NCI-H82 treated with DMSO at 0.1 percent for 48 hours (cell line): Measurements from ENCODE around the gene DIDO1.

Source experiments
- DNase-seq: peaks from one replicate; lab custom pipeline; 2025; ENCODE audit not compliant: unreplicated experiment; lab: John Stamatoyannopoulos, UW

Gene DIDO1

GRCh38 chr20:62913043-62913630 is 13.2 kb downstream of the DIDO1 start:
- no peak for DNase-seq

- no peak for DNase-seq
These were observed 14.5 kb downstream of the DIDO1 start for GRCh38 chr20:62911701-62912280.

- DNase-seq = no peak
These were observed 15.4 kb downstream of the DIDO1 start for GRCh38 chr20:62910777-62911497.

GRCh38 chr20:62910217-62910766 is 16.0 kb downstream of the DIDO1 start:
- DNase-seq = no peak

GRCh38 chr20:62908971-62909791 is 17.1 kb downstream of the DIDO1 start:
- DNase-seq = no peak

DNA sequence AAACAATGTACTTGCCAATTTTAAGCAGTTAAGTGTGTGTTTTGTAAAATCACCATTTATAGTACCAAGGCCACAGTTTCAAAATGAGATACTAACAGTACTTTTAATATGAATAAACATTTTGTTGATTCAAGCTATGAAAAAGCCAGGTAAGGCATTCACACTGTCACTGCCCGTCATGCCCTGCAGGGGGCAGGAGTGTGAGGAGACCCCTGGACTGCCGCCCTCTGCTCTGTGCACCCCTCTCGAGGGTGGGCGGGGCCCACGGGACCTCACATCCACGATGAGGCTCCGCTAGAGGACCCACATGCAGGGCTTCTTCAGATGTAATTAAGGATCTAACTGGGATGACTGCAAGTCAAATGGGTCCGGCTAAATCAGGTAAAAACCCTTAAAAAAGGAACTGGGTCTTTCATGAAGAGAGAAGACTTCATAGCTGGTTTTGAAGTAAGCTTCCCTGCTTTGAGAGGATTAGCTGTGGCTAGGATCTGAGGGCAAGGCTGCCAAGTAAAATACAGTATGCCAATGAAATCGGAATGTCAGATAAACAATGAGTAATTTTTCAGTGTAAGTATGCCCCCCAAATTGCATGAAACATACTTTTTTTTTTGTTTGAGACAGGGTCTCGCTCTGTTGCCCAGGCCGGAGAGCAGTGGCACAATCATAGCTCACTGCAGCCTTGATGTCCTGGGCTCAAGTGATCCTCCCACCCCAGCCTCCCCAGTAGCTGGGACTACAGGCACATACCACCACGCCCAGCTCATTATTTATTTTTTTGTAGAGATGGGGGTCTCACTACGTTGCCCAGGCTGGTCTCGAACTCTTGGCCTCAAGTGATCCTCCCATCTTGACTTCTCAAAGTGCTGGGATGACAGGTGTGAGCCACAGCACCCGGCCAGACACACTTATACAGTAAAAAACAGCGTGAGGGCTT is 18.7 kb downstream of the DIDO1 start:
- no peak for DNase-seq

DNA sequence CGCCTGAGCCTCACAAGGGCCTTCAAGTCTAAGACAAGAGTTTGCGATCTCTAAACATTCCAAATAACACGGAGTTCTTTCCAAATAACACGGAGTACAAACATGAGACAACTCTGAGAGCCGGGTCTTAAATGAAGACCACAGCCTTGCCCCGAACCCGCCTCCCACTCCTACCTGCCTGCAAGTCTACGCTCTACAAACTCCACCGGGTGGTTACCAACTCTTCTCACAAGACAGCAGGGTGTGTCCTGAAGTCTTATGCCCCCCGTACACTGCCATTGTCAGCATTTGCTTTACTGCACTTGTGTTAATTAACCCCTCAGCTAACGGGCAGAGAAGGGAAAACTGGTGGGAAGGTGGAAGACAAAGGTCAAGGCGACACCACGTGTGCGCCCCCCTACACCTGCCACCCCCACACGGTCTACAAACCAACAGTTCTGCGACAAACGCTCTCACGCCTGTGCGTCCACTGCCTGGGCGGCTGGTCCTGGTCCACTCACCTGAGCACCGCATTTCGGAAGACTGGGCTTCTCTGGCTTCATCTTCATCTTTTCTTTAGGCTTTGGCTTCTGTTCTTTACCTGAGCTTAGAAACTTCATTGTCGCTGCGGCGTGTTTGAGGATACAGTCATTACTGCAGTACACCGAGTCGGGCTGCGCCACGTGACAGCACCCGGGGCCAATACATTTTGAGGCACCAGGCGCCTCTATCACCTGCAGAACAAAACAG is 19.5 kb downstream of the DIDO1 start:
- DNase-seq = no peak

- no peak for DNase-seq
These were observed 20.1 kb downstream of the DIDO1 start for GRCh38 chr20:62906209-62906608.

GRCh38 chr20:62905536-62906117 is 20.7 kb downstream of the DIDO1 start:
- DNase-seq = no peak

DNA sequence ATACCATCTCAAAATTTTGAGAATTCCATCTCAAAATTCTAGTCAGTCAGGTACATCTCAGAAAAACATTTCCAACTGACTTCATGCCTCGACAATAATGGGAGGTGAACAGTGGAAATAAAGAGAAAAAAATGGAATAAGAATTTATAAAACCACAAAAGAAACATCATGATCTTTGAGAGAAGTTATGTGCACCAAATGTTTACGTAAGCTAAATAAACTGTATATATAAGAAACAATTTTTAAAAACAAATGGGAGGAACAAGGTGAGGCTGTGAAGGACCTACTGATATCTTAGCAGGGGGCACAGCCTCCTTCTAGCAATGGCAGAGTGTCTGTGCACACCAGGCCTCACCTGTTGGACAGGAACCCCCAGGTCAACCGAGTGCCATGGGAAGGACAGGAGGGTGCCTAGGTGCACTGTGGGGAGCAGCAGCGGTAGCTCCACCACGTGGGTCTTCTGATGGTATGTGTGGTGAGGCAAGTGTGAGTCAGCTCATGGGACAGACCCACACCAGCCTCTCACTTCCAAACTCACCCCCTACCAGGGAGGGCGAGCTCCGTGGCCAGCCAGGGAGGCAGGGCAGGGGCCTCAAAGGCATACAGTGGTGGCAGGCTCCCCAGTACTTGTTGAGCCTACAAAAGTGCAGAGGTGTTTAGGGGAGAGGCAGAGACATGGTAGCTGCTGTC is 23.2 kb downstream of the DIDO1 start:
- no peak for DNase-seq

GRCh38 chr20:62901891-62902290 is 24.4 kb downstream of the DIDO1 start:
- no peak for DNase-seq

DNA sequence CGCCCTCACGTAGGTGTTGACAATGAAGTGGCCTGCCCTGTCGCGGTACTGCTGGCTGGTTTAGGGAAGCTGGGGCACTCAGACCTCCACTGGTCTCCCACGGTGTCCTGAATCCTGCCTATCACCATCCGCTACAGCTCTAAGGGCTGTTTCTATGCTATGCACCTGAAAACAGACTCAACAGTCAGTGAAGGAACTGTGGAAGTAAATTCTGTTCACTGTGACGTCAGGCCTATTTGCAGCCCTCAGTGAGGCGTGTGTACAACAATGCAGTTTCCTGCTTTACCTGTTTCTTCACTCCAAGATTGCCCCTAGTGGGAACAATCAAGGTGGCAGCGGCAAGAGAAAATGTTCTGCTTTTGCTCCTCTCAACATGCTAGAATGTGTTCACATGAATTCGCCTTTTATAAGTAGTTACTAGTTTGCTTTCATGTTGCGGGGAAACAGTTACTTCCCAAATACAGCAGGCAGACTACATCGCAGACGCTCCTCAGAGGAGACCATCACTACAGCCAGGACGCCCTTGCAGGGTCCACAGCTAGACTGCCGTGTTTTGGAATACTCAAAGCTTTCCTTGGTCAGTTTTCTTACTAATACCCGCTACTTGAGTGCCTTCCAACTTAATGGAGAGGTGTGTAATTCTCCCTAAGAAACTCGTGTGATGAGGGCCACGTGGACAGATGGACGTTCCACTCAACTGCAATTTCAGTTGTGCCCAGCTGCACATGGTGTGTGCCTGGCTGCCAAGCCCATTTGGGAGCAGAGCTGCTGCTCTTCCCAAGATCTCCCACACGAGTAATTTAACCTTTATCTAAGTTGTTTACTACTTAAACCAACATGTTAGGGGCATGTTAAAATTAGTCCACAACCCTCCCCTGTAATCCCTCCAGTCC is 25.4 kb downstream of the DIDO1 start:
- DNase-seq = no peak

DNA sequence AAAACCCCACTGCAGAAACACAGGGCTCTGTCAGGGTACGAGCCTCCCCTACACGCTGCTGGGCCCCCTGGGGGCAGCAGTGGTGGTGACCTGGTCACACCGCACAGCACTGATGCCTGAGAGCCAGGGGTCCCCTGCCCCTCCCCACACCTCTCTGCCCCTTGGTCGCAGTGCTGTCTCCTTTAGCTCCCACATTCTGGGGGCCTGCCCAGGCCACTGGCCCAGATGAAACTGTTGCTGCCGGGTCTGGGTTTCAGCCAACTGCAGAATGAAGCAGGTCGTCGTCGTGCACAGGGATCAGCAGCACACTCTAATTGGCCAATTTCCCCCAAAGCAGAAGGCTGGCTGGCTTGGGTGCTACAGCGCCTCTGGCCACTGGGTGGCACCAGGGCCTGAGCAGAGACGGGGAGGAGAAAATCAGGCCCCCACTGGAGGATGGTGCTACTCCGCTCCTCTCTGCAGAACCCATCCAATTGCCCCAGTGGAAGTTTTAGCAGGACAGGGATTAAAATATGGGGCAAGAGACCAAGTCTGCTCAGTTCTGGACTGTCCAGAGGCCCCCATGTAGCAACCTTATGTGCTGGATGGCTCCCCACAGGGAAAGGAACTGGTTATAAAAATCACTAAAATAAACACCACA is 26.1 kb downstream of the DIDO1 start:
- no peak for DNase-seq

DNA sequence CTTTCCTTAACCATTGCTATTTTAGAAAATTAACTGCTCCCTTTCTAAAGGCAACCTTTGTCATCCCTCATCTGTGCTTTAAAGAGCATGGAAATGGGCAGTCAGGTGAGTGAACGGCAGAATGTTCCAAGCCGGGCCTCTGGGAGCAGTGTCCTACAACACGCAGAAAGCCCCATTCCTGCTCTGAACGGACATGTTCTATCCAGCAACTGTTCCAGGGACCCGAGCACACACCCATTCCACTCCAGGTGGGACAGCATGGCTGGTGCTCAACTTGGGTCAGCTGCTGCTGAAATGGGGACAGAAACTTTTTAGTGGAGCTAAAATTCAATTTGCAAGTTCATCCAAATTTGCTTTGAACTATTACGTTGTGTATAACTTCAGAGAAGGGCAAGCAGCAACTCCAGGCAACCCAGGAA is 26.7 kb downstream of the DIDO1 start:
- no peak for DNase-seq

GRCh38 chr20:62898970-62899632 is 27.2 kb downstream of the DIDO1 start:
- DNase-seq = no peak

- DNase-seq = no peak
These were observed 28.0 kb downstream of the DIDO1 start for GRCh38 chr20:62898093-62898964.
